Endothelial cell of umbilical vein (primary cell): ENCODE results near the gene PHAX. TPM values are rescaled to one million over a fixed set of nuclear protein-coding genes. Genes with fewer than 3 reads are reported as not detected.

ENCODE experiments used
- BruUV-seq: library from RNA; stranded (reverse); fragments of 400-500 nt; replicated peaks from 2 replicates; lab custom pipeline; 2021; lab: Mats Ljungman, UMichigan
- CTCF ChIA-PET: fragments of 300-600, 350-600 bp; sonication (Branson Sonifier 250); formaldehyde crosslinking; loops from one replicate; lab custom pipeline; 2021; ENCODE audit warnings: antibody characterized with exemption, inconsistent platforms; lab: Charles Lee
- POLR2A ChIA-PET: fragments of 300-600, 350-600 bp; sonication (Branson Sonifier 250); formaldehyde crosslinking; loops from one replicate; lab custom pipeline; 2021; ENCODE audit warnings: antibody characterized with exemption, inconsistent platforms; lab: Charles Lee
- DNase-seq: peaks from one replicate; pipeline ENCODE4 v3.0.0-alpha.2; 2011; ENCODE audit warnings: low read depth, low spot score
- FAIRE-seq: peaks from 2 replicates; lab custom pipeline; 2011; peaks lifted over from hg19 to GRCh38; lab: Jason Lieb, UNC
- H2AFZ ChIP-seq: 2 replicates; pipeline ENCODE4 v1.6.0; 2012; ENCODE audit warnings: low read depth, low read length, control low read depth, inconsistent platforms
- H3K27ac ChIP-seq: 2 replicates; pipeline ENCODE4 v1.5.1; 2011; ENCODE audit warnings: low read depth, mild to moderate bottlenecking, control low read depth, low read length, moderate library complexity; ENCODE audit not compliant: insufficient read depth
- H3K27me3 ChIP-seq, 2 experiments: 2 replicates each; pipeline versions ENCODE4 v1.6.0 to v1.6.1; 2011; ENCODE audit warnings: low read length in 2 of 2, mixed read lengths in 1 of 2; ENCODE audit not compliant: control insufficient read depth in 2 of 2, insufficient read depth in 2 of 2
- H3K36me3 ChIP-seq, 2 experiments: 2 replicates in 1 of 2; 3 replicates in 1 of 2; pipeline ENCODE4 v1.5.1; 2011; ENCODE audit warnings: low read length in 2 of 2, mild to moderate bottlenecking in 1 of 2, moderate library complexity in 1 of 2; ENCODE audit not compliant: control insufficient read depth in 2 of 2, insufficient read depth in 2 of 2; ENCODE audit errors: extremely low read depth in 1 of 2
- H3K4me1 ChIP-seq: 3 replicates; pipeline ENCODE4 v1.5.1; 2011; ENCODE audit warnings: mild to moderate bottlenecking, low read length; ENCODE audit not compliant: control insufficient read depth, insufficient read depth; ENCODE audit errors: extremely low read depth
- H3K4me2 ChIP-seq: 2 replicates; pipeline ENCODE4 v1.6.1; 2011; ENCODE audit warnings: low read length, control low read depth, mixed read lengths; ENCODE audit not compliant: insufficient read depth
- H3K4me3 ChIP-seq, 3 experiments: fragments of 200-600 bp in 1 of 3; sonication (generic), shearing (Covaris generic) in 1 of 3; replicated peaks in 1 of 3; 2 replicates each; pipeline ENCODE4 v1.5.1; 2011 to 2016; ENCODE audit warnings: control low read depth in 3 of 3, low read length in 3 of 3, mild to moderate bottlenecking in 2 of 3, inconsistent platforms in 1 of 3, low read depth in 1 of 3, moderate library complexity in 1 of 3; ENCODE audit not compliant: insufficient read depth in 1 of 3
- H3K79me2 ChIP-seq: 2 replicates; pipeline ENCODE4 v1.6.0; 2012; ENCODE audit warnings: low read length, inconsistent platforms; ENCODE audit not compliant: control insufficient read depth, insufficient read depth
- H3K9ac ChIP-seq: replicated peaks from 2 replicates; pipeline ENCODE3; 2011; ENCODE audit warnings: low read length, control low read depth; ENCODE audit not compliant: insufficient read depth; ENCODE audit errors: extremely low read depth
- H3K9me1 ChIP-seq: replicated peaks from 3 replicates; pipeline ENCODE4 v1.6.0; 2011; ENCODE audit warnings: mild to moderate bottlenecking, low read length; ENCODE audit not compliant: control insufficient read depth, insufficient read depth; ENCODE audit errors: extremely low read depth
- H3K9me3 ChIP-seq: replicated peaks from 2 replicates; pipeline ENCODE4 v1.5.1; 2012; ENCODE audit warnings: low read length, inconsistent platforms; ENCODE audit not compliant: control insufficient read depth, insufficient read depth
- H4K20me1 ChIP-seq: replicated peaks from 2 replicates; pipeline ENCODE3; 2011; ENCODE audit warnings: mild to moderate bottlenecking, low read length; ENCODE audit not compliant: control insufficient read depth, insufficient read depth; ENCODE audit errors: extremely low read depth
- CTCF ChIP-seq, 2 donors: IDR thresholded peaks; 1 replicate in 1 of 2; 2 replicates in 1 of 2; pipeline ENCODE4 v1.5.1; 2011; ENCODE audit warnings: low read length in 2 of 2, mild to moderate bottlenecking in 2 of 2, moderate library complexity in 2 of 2, control low read depth in 1 of 2, inconsistent platforms in 1 of 2, low read depth in 1 of 2; ENCODE audit not compliant: insufficient read depth in 1 of 2; ENCODE audit errors: extremely low read depth in 1 of 2
- EZH2 ChIP-seq: IDR thresholded peaks from 2 replicates; pipeline ENCODE4 v1.6.1; 2012; ENCODE audit warnings: borderline replicate concordance, low read depth, mild to moderate bottlenecking, moderate library complexity, low read length, inconsistent platforms; ENCODE audit not compliant: severe bottlenecking
- FOS ChIP-seq: IDR thresholded peaks from 2 replicates; pipeline ENCODE4 v1.6.1; 2011; ENCODE audit warnings: mild to moderate bottlenecking, low read length, moderate library complexity, borderline replicate concordance; ENCODE audit not compliant: insufficient read depth
- GATA2 ChIP-seq: IDR thresholded peaks from 2 replicates; pipeline ENCODE4 v1.7.0; 2011; ENCODE audit warnings: low read depth, mild to moderate bottlenecking, moderate library complexity, mixed read lengths, low read length; ENCODE audit not compliant: insufficient read length, insufficient read depth
- JUN ChIP-seq: IDR thresholded peaks from 2 replicates; pipeline ENCODE4 v1.6.1; 2011; ENCODE audit warnings: borderline replicate concordance, low read depth; ENCODE audit not compliant: insufficient read length, insufficient read depth
- MAX ChIP-seq: IDR thresholded peaks from 2 replicates; pipeline ENCODE4 v1.6.1; 2011; ENCODE audit not compliant: insufficient read depth, insufficient read length
- MYC ChIP-seq: IDR thresholded peaks from one replicate; pipeline ENCODE4 v1.6.1; 2011; ENCODE audit warnings: mild to moderate bottlenecking, low read depth, low read length
- POLR2A ChIP-seq: IDR thresholded peaks from 2 replicates; pipeline ENCODE4 v1.6.1; 2012; ENCODE audit warnings: low read depth, mild to moderate bottlenecking, control low read depth, low read length
- POLR2AphosphoS5 ChIP-seq: IDR thresholded peaks from 2 replicates; pipeline ENCODE4 v1.6.1; 2012; ENCODE audit warnings: low read depth, mild to moderate bottlenecking, control low read depth, low read length, moderate library complexity; ENCODE audit not compliant: insufficient read depth
- dilution Hi-C: fragments of 300-500 bp; cut with MboI; formaldehyde crosslinking; loops from one replicate; pipeline ENCODE4 v1.15.0; 2019; ENCODE audit warnings: low sequenced_read_pairs; ENCODE audit not compliant: extremely low pct_ligation_motif_present
- intact Hi-C: fragments of 100-400 bp; cut with micrococcal nuclease; formaldehyde crosslinking; loops from one replicate; pipeline ENCODE4 v1.10.0; 2022
- polyA plus RNA-seq, 4 experiments: library from polyadenylated mRNA; depleted of rRNA in 3 of 4; stranded (reverse) in 3 of 4; unstranded in 1 of 4; fragments of >200 nt; gene quantifications; 2 replicates each; pipeline versions ENCODE4 v1.2.1 to v1.2.3, GENCODE V29; 2011 to 2012; ENCODE audit warnings: missing spikeins in 1 of 4
- total RNA-seq: library from RNA; stranded (reverse); gene quantifications from 2 replicates; pipeline ENCODE4 v1.2.3, GENCODE V29; 2021

PHAX gene
- total and polyA plus RNA-seq, 2 donors (not counting 3 experiments of a cell fraction or from before 2014, with no cell fraction given), result 33.0 to 51.2 TPM

GRCh38 chr5:126579716-126580115 is 21.0 kb upstream of the PHAX start:
- Histone ChIP-seq H3K27me3 (no peaks in the 10 kb centered on the region), H3K4me1 (no peaks in the 10 kb centered on the region), H4K20me1 (no peaks in the 10 kb centered on the region), H3K36me3 (peaks cover 2 to 3% of the 10 kb centered on the region in 2 experiments), H3K27ac (no peak overlapping the region), H3K79me2 (no peaks in the 10 kb centered on the region), H3K9me1 (no peaks in the 10 kb centered on the region), H3K9ac (no peak overlapping the region), H3K9me3 (no peaks in the 10 kb centered on the region), H3K4me2 (no peak overlapping the region), H3K4me3 (no peak overlapping the region), H2AFZ (no peak overlapping the region)
- dilution Hi-C loops, result no loop called here
- DNase-seq (no peak), FAIRE-seq (no peak)
- POLR2A ChIA-PET, result no interaction called here
- intact Hi-C loops, result no loop called here
- no TSS peak for BruUV-seq
- no peak for TF ChIP-seq GATA2
- TF ChIP-seq POLR2AphosphoS5, result no peak
- no peak for TF ChIP-seq EZH2
- TF ChIP-seq MAX, result no peak
- no peak for TF ChIP-seq FOS
- no peak for TF ChIP-seq MYC
- TF ChIP-seq CTCF (IDR thresholded peaks at IDR 0.05; ENCODE audit: extremely low read depth in 1 of 2, insufficient read depth in 1 of 2, low read depth in 1 of 2, low read length in 2 of 2), result no peak
- no peak for TF ChIP-seq JUN
- TF ChIP-seq POLR2A, result no peak
- CTCF ChIA-PET, result interaction anchor here (0.6 kb wide), 1 partner anchor 979 kb away, joined by 4 read pairs; no protein-coding TSS in a partner anchor
